HepG2 (cell line): Measurements from ENCODE around the gene MARK2. TPM values are rescaled to one million over a fixed set of nuclear protein-coding genes. Genes with fewer than 3 reads are reported as not detected.
A peak's percentile ranks its signal among the peaks of the same experiment; 100 is the strongest.

Experiments
- ETV5 ChIP-seq: IDR thresholded peaks from 2 replicates; pipeline ENCODE4 v1.6.1; 2018; ENCODE audit warnings: missing biosample characterization, missing genetic modification reagents, inconsistent platforms, borderline replicate concordance
- MXI1 ChIP-seq: IDR thresholded peaks from 3 replicates; pipeline ENCODE4 v1.6.1; 2012; ENCODE audit warnings: low read depth, low read length, inconsistent platforms, borderline replicate concordance
- MZF1 ChIP-seq: sonication (generic); formaldehyde crosslinking; IDR thresholded peaks from 2 replicates; pipeline ENCODE4 v1.8.1; 2023; ENCODE audit warnings: mild to moderate bottlenecking, missing genetic modification reagents, borderline replicate concordance
- SOX6 ChIP-seq, 2 experiments: fragments of 450-650 bp in 1 of 2; sonication (generic) in 1 of 2; formaldehyde crosslinking in 1 of 2; IDR thresholded peaks; 2 replicates each; pipeline versions ENCODE4 v1.4.0 to v1.6.1; 2017 to 2020; ENCODE audit warnings: antibody characterized with exemption in 1 of 2, mild to moderate bottlenecking in 1 of 2, missing genetic modification reagents in 1 of 2
- SPEN ChIP-seq: sonication (generic); formaldehyde crosslinking; IDR thresholded peaks from 2 replicates; pipeline ENCODE4 v1.5.1; 2020; ENCODE audit warnings: low read depth, mild to moderate bottlenecking, missing genetic modification reagents
- ZKSCAN5 ChIP-seq: sonication (generic); formaldehyde crosslinking; IDR thresholded peaks from 2 replicates; pipeline ENCODE4 v1.5.1; 2020; ENCODE audit warnings: mild to moderate bottlenecking, missing genetic modification reagents
- ZNF232 ChIP-seq: sonication (generic); formaldehyde crosslinking; IDR thresholded peaks from 2 replicates; pipeline ENCODE4 v1.4.0; 2020; ENCODE audit warnings: missing genetic modification reagents, borderline replicate concordance
- polyA plus RNA-seq, 8 experiments: library from polyadenylated mRNA; depleted of rRNA in 3 of 8; stranded (reverse) in 7 of 8; unstranded in 1 of 8; fragments of >200 nt; fragmentation: Illumina TruSeq in 4 of 8; extraction: Trizol in 4 of 8; gene quantifications; 2 replicates each; pipeline versions ENCODE4 v1.2.1 to v1.2.3, GENCODE V29; 2011 to 2016; ENCODE audit warnings: low read depth in 4 of 8, missing spikeins in 1 of 8, mixed read lengths in 1 of 8; ENCODE audit not compliant: insufficient read depth in 1 of 8
- total RNA-seq, 5 experiments: library from RNA; depleted of rRNA; stranded (reverse); fragments of >200 nt; fragmentation: Illumina TruSeq; extraction: Trizol; gene quantifications; 2 replicates each; pipeline ENCODE4 v1.2.3, GENCODE V29; 2016; ENCODE audit warnings: low read depth in 1 of 5
- TF ChIP-seq, protein P1 (sequence below): sonication (generic); formaldehyde crosslinking; IDR thresholded peaks from 2 replicates; pipeline ENCODE4 v1.8.0; 2022; ENCODE audit warnings: missing genetic modification reagents, mild to moderate bottlenecking, borderline replicate concordance
- TF ChIP-seq, protein P2 (sequence below): sonication (generic); formaldehyde crosslinking; IDR thresholded peaks from 2 replicates; pipeline ENCODE4 v1.4.0; 2020; ENCODE audit warnings: missing genetic modification reagents
- TF ChIP-seq, protein P3 (sequence below): sonication (generic); formaldehyde crosslinking; IDR thresholded peaks from 2 replicates; pipeline ENCODE4 v1.5.1; 2020; ENCODE audit warnings: mild to moderate bottlenecking, missing genetic modification reagents, moderate library complexity
- TF ChIP-seq, protein P4 (sequence below): sonication (generic); formaldehyde crosslinking; IDR thresholded peaks from 2 replicates; pipeline ENCODE4 v1.5.0; 2020; ENCODE audit warnings: mild to moderate bottlenecking, missing genetic modification reagents, borderline replicate concordance
- TF ChIP-seq, protein P5 (sequence below): IDR thresholded peaks from 2 replicates; pipeline ENCODE4 v1.6.1; 2016

The MARK2 gene
- total and polyA plus RNA-seq, 2 of the 13 experiments (the other 11 are each of a cell fraction or from before 2014, with no cell fraction given) = 13.5 to 13.9 TPM

DNA sequence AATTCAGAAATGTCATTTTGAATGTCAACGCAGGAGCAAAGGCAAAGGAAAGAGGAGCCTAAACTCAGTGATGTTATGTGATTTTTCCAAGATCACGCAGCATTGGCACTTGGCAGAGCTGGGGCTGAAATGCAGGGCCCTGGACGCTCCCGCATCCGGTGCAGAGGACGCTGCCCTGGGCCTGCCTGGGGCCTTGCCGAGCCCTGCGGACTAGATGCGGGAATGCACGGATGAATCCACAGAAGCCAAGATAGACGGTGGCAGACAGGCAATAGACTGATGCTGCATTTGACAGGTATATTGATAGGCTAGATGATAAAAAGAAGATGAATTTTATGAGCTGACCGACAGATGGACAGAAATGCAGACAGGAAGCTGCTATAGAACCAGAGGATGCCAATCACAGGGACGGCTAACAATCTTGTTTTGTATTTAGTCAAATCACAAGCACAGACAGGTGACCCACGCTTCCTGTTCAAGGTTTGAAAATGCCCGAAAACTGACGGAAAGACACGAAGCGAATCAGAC lies 696 bp upstream of the MARK2 start (continued):
- TF ChIP-seq, protein P1, sequence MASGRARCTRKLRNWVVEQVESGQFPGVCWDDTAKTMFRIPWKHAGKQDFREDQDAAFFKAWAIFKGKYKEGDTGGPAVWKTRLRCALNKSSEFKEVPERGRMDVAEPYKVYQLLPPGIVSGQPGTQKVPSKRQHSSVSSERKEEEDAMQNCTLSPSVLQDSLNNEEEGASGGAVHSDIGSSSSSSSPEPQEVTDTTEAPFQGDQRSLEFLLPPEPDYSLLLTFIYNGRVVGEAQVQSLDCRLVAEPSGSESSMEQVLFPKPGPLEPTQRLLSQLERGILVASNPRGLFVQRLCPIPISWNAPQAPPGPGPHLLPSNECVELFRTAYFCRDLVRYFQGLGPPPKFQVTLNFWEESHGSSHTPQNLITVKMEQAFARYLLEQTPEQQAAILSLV (CRISPR knock-in tag) = 0 out of 2 replicates have a peak, but pooled peaks have one; percentile 55
- TF ChIP-seq ZNF232 (peak; percentile 30; the same call in 1 of the 2 replicates), MXI1 (peak; percentile 76; the same call in 1 of the 3 replicates), MZF1 (CRISPR knock-in tag) (0 out of 2 replicates have a peak, but pooled peaks have one; percentile 19), SPEN (CRISPR knock-in tag) (peak; percentile 22; the same call in 1 of the 2 replicates), ZKSCAN5 (CRISPR knock-in tag) (0 out of 2 replicates have a peak, but pooled peaks have one; percentile 20), ETV5 (CRISPR knock-in tag) (0 out of 2 replicates have a peak, but pooled peaks have one; percentile 21), SOX6 (IDR thresholded peaks at IDR 0.05) (no peak), SOX6 (CRISPR knock-in tag; IDR thresholded peaks at IDR 0.05) (0 out of 2 replicates have a peak, but pooled peaks have one; percentile 22)
- TF ChIP-seq, protein P2, sequence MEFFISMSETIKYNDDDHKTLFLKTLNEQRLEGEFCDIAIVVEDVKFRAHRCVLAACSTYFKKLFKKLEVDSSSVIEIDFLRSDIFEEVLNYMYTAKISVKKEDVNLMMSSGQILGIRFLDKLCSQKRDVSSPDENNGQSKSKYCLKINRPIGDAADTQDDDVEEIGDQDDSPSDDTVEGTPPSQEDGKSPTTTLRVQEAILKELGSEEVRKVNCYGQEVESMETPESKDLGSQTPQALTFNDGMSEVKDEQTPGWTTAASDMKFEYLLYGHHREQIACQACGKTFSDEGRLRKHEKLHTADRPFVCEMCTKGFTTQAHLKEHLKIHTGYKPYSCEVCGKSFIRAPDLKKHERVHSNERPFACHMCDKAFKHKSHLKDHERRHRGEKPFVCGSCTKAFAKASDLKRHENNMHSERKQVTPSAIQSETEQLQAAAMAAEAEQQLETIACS (CRISPR knock-in tag) = no peak
- TF ChIP-seq, protein P3, sequence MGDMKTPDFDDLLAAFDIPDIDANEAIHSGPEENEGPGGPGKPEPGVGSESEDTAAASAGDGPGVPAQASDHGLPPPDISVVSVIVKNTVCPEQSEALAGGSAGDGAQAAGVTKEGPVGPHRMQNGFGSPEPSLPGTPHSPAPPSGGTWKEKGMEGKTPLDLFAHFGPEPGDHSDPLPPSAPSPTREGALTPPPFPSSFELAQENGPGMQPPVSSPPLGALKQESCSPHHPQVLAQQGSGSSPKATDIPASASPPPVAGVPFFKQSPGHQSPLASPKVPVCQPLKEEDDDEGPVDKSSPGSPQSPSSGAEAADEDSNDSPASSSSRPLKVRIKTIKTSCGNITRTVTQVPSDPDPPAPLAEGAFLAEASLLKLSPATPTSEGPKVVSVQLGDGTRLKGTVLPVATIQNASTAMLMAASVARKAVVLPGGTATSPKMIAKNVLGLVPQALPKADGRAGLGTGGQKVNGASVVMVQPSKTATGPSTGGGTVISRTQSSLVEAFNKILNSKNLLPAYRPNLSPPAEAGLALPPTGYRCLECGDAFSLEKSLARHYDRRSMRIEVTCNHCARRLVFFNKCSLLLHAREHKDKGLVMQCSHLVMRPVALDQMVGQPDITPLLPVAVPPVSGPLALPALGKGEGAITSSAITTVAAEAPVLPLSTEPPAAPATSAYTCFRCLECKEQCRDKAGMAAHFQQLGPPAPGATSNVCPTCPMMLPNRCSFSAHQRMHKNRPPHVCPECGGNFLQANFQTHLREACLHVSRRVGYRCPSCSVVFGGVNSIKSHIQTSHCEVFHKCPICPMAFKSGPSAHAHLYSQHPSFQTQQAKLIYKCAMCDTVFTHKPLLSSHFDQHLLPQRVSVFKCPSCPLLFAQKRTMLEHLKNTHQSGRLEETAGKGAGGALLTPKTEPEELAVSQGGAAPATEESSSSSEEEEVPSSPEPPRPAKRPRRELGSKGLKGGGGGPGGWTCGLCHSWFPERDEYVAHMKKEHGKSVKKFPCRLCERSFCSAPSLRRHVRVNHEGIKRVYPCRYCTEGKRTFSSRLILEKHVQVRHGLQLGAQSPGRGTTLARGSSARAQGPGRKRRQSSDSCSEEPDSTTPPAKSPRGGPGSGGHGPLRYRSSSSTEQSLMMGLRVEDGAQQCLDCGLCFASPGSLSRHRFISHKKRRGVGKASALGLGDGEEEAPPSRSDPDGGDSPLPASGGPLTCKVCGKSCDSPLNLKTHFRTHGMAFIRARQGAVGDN (CRISPR knock-in tag) = peak; percentile 43
- TF ChIP-seq, protein P4, sequence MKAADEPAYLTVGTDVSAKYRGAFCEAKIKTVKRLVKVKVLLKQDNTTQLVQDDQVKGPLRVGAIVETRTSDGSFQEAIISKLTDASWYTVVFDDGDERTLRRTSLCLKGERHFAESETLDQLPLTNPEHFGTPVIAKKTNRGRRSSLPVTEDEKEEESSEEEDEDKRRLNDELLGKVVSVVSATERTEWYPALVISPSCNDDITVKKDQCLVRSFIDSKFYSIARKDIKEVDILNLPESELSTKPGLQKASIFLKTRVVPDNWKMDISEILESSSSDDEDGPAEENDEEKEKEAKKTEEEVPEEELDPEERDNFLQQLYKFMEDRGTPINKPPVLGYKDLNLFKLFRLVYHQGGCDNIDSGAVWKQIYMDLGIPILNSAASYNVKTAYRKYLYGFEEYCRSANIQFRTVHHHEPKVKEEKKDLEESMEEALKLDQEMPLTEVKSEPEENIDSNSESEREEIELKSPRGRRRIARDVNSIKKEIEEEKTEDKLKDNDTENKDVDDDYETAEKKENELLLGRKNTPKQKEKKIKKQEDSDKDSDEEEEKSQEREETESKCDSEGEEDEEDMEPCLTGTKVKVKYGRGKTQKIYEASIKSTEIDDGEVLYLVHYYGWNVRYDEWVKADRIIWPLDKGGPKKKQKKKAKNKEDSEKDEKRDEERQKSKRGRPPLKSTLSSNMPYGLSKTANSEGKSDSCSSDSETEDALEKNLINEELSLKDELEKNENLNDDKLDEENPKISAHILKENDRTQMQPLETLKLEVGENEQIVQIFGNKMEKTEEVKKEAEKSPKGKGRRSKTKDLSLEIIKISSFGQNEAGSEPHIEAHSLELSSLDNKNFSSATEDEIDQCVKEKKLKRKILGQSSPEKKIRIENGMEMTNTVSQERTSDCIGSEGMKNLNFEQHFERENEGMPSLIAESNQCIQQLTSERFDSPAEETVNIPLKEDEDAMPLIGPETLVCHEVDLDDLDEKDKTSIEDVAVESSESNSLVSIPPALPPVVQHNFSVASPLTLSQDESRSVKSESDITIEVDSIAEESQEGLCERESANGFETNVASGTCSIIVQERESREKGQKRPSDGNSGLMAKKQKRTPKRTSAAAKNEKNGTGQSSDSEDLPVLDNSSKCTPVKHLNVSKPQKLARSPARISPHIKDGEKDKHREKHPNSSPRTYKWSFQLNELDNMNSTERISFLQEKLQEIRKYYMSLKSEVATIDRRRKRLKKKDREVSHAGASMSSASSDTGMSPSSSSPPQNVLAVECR (CRISPR knock-in tag) = 0 out of 2 replicates have a peak, but pooled peaks have one; percentile 63
- TF ChIP-seq, protein P5, sequence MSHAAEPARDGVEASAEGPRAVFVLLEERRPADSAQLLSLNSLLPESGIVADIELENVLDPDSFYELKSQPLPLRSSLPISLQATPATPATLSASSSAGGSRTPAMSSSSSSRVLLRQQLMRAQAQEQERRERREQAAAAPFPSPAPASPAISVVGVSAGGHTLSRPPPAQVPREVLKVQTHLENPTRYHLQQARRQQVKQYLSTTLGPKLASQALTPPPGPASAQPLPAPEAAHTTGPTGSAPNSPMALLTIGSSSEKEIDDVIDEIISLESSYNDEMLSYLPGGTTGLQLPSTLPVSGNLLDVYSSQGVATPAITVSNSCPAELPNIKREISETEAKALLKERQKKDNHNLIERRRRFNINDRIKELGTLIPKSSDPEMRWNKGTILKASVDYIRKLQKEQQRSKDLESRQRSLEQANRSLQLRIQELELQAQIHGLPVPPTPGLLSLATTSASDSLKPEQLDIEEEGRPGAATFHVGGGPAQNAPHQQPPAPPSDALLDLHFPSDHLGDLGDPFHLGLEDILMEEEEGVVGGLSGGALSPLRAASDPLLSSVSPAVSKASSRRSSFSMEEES (CRISPR knock-in tag) = 0 out of 2 replicates have a peak, but pooled peaks have one; percentile 12
